ENCODE results near the gene SRGAP3.

SRGAP3 gene

DNA sequence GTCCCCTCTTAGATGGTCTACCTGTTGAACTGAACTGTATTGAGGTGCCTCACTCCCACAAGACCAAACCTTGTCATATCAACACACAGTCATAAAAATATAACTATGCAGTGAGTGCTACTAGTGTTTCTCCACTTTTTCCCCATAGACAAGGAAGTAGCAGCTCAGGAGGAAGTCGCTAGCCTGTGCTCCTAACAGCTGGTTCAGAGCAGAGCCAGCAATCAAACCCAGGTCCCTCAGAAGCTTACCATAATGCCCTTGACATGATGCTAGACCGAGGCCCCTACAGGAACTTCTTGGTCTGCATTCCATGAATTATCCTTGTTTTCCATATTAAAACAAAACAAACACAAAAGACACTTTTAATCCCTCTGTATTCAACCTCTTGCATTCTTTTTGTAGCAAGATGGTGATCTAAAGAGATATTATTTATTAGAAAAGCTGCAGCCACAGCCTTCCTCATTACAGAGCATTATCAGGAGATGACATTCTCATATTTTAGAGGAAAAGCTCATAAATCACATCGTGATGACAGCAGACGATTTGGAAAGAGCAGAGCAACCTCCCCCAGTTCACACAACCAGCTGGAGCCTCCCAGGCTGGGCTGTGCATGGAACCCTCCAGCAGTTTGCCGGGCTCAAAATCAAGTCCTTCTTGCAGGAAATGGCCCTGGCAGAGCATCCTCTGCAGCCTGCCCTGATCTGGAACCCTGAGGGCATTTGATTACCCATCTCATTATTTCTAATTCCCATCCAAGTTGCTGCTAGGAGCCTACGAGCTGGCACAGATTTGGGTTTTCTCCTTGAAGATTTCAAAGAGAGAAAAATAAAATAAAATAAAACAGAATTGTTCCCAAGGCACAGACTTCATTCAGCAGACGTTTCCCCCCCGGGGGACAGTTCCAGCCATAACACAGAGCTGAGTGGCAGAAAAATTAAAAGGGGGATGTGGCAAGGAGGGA lies 118.8 kb downstream of the SRGAP3 start (continued):
- TF ChIP-seq ZNF280C (tag by site-specific recombination; IDR thresholded peaks at IDR 0.05) (no peak), ZNF16 (tag by site-specific recombination; IDR thresholded peaks at IDR 0.05; ENCODE audit: low read depth) (no peak), ZNF18 (tag by site-specific recombination; IDR thresholded peaks at IDR 0.05) (peak; percentile 92), PRDM1 (tag by site-specific recombination; IDR thresholded peaks at IDR 0.05) (no peak), SCRT2 (tag by site-specific recombination; IDR thresholded peaks at IDR 0.05) (0 out of 2 replicates have a peak, but pooled peaks have one; percentile 1), ZNF549 (tag by site-specific recombination; IDR thresholded peaks at IDR 0.05) (no peak), ZNF621 (tag by site-specific recombination; IDR thresholded peaks at IDR 0.05) (no peak), ZSCAN5A (tag by site-specific recombination; IDR thresholded peaks at IDR 0.05) (no peak), ZNF558 (tag by site-specific recombination; IDR thresholded peaks at IDR 0.05) (no peak), TSHZ1 (tag by site-specific recombination; IDR thresholded peaks at IDR 0.05; ENCODE audit: borderline replicate concordance) (peak; percentile 11; the same call in 1 of the 2 replicates), ZBTB1 (tag by site-specific recombination; IDR thresholded peaks at IDR 0.05) (no peak), ZNF133 (tag by site-specific recombination; IDR thresholded peaks at IDR 0.05) (no peak)

DNA sequence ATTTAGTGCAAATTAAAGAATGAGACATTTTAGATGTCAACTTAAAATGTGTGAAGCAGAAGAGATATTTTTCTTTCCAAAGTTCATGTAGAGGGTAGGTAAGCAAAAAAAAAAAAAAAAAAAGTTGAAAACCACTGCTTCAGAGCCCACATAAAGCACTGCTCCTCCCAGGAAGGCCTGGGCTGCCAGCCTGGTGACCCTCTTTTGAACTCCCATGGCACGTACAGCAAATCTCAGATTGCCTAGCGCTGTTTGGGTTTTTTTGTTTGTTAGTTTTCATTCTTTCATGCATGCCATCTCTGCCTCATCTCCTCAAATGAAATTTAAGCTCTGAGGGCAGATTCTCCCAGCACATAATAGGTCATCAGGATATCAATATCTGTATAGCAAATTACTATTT lies 120.1 kb downstream of the SRGAP3 start:
- ChIA-PET POLR2A (no interaction called here), CTCF (no interaction called here)
- no peak for TF ChIP-seq INSM2 (tag by site-specific recombination; IDR thresholded peaks at IDR 0.05)
- TF ChIP-seq ZNF610 (tag by site-specific recombination; IDR thresholded peaks at IDR 0.05; ENCODE audit: borderline replicate concordance): no peak
- TF ChIP-seq, protein P1, sequence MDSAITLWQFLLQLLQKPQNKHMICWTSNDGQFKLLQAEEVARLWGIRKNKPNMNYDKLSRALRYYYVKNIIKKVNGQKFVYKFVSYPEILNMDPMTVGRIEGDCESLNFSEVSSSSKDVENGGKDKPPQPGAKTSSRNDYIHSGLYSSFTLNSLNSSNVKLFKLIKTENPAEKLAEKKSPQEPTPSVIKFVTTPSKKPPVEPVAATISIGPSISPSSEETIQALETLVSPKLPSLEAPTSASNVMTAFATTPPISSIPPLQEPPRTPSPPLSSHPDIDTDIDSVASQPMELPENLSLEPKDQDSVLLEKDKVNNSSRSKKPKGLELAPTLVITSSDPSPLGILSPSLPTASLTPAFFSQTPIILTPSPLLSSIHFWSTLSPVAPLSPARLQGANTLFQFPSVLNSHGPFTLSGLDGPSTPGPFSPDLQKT (IDR thresholded peaks at IDR 0.05; ENCODE audit: borderline replicate concordance, low read depth, low read length): no peak
- Histone ChIP-seq H3K27ac (ENCODE audit: extremely low read depth, low read depth, low read length) (no peak overlapping the region), H3K4me3 (ENCODE audit: low read depth, low read length) (no peak overlapping the region), H3K9me3 (ENCODE audit: control insufficient read depth, insufficient read depth, low read depth, low read length) (no peaks in the 10 kb centered on the region), H3K36me3 (ENCODE audit: control insufficient read depth in 2 of 2, insufficient read depth in 1 of 2, low read length in 2 of 2) (no peaks in the 10 kb centered on the region), H3K4me1 (ENCODE audit: control insufficient read depth, insufficient read depth, low read length) (peaks cover 8% of the 10 kb centered on the region)
